ENCODE results near the gene COBL.

COBL gene

DNA sequence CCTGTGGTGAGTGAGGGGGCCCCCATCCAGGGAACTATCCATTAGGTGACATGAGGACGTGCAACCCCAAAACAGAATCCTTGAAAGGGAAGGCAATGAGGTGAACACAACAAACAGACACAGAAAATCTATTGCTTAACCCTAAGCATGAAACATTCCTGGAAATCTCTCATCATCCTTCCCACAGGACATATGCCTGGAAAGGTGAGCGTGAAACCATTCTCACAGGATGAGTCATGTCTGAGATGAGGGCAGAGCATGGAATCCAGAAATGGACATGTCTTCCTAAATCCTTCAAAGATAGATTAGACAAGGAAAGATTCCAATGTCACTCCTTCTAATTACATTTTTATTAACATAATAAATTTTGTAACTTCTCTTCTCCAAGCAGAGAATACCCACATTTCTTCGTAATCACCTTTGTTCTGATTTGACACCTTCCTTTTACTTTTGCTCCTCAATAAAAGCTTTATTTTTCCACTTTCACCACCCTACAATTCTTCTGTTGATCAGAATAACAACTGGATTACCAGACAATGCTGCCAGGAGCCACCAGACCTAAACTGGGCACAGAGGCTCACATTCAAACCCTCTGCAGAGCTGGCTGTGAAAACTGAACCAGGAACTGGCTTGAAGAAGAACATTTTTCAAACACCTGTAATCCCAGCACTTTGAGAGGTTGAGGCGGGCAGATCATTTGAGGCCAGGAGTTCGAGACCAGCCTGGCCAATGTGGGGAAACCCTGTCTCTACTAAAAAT is 67.2 kb downstream of the COBL start:
- TF ChIP-seq, protein P1, sequence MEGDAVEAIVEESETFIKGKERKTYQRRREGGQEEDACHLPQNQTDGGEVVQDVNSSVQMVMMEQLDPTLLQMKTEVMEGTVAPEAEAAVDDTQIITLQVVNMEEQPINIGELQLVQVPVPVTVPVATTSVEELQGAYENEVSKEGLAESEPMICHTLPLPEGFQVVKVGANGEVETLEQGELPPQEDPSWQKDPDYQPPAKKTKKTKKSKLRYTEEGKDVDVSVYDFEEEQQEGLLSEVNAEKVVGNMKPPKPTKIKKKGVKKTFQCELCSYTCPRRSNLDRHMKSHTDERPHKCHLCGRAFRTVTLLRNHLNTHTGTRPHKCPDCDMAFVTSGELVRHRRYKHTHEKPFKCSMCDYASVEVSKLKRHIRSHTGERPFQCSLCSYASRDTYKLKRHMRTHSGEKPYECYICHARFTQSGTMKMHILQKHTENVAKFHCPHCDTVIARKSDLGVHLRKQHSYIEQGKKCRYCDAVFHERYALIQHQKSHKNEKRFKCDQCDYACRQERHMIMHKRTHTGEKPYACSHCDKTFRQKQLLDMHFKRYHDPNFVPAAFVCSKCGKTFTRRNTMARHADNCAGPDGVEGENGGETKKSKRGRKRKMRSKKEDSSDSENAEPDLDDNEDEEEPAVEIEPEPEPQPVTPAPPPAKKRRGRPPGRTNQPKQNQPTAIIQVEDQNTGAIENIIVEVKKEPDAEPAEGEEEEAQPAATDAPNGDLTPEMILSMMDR (conservative IDR thresholded peaks at IDR 0.05; ENCODE audit: low read length) = no peak
- H3K4me3 ChIP-seq (ENCODE audit: low read length) = no peak overlapping the region
- no peak for DNase-seq (ENCODE audit: low read depth)

DNA sequence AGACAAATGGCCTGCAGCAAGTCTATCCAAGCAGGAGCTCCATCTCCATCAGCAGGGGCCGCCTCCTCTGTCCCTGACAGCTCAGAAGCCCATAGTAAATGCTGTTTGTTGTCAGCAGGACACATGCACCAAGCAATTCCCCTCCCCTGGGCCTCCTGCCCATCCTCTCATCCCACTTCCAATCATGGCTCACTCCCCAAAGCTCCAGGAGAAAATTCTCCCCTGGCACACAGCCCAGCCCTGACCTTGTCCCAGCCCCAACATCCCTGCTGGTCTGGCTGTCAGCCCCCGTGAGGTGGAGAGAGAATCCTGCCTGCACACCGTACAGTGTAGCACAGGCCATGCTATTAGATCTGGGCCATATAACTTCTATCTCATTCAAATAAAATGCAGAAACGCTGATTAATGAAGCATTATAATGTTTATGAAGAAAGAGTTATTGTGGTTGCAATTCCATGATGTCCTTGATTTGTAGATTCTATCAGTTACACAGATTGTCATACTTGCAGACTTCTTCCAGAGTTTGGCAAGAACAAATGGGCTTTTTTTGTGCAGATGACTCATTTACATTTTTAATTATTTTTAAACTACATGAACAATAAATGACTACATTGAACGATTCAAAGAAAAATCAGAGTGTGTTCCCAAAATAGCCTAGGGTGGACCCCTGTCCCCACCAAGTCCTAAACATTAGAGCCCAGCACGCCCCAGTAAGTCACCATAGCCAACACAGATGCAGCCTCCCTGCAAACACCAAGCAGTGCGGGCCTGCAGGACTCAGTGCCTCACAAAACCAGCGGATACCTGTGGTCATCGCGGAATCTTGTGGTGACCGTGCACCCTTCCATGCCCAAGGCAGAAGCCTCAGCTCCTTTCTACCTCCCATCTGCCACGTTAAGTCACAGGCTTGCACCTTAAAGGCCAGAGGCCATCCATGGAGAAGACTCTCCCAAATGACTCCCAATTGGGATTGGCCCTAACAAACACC is 70.1 kb downstream of the COBL start:
- TF ChIP-seq, protein P1 (conservative IDR thresholded peaks at IDR 0.05; ENCODE audit: low read length) = no peak

DNA sequence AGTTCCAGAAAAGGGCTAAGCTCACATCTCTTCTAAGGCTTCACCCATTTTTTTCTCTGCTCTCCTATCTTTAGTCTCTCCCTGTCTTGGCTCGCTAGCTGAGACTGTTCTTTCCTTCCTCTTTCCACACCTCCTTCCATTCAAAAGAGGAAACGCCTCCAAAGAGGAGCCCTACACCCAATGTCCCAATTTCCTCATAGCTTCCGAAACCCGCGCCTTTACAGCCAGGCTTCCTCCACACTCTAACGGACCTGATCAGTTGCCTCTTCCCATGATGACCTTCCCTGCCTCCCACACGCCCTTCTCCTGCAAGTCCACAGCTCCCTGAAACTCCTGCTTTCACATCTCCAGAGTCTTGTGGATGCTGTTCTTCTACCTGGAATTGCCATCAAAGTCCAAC is 71.7 kb downstream of the COBL start:
- DNase-seq (ENCODE audit: low read depth) = no peak
- no peak overlapping the region for H3K4me3 ChIP-seq (ENCODE audit: low read length)
- TF ChIP-seq, protein P1 (conservative IDR thresholded peaks at IDR 0.05; ENCODE audit: low read length) = no peak

More for the DNA sequence above, 70.1 kb downstream of the COBL start:
- no peak overlapping the region for H3K4me3 ChIP-seq (ENCODE audit: low read length)
- no peak for DNase-seq (ENCODE audit: low read depth)

DNA sequence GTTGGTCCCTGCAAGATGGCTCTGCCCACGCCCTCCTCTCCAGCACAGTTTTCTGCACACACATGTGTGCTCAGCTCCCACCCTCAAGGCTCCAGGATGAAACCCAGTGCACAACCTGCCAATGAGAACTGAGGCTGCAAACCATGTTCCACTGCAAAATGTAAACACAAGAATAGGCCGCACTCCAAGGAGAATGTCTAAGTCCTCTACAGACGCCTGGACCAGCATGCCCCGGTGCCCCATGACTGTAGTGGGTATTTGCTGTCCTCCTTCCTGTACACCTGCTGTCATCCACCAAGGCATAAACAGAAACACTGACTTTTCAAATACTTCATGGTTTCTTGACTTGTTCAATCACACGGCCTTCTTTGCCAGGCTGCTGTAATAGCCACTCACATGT is 72.6 kb downstream of the COBL start:
- no peak overlapping the region for H3K4me3 ChIP-seq (ENCODE audit: low read length)
- TF ChIP-seq, protein P1 (conservative IDR thresholded peaks at IDR 0.05; ENCODE audit: low read length) = no peak
- no peak for DNase-seq (ENCODE audit: low read depth)

DNA sequence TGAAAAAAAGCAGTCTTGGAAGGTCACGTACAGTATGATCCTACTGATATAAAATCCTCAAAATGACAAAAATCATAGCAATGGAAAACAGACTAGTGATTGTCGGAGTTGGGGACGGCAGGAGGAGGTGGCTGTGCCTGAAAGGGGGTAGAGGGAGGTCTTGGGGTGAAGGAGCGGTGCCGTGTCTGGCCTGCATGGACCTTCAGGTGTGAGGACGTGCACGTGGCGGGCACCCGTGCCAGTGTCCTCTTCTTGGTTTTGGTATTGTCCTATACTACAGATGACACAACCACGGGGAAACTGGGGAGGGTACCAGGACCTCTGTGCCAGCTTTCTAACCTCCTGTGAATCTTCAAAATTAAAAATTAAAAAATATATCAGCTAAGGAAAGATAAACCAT is 73.0 kb downstream of the COBL start:
- H3K4me3 ChIP-seq (ENCODE audit: low read length) = no peak overlapping the region
- TF ChIP-seq, protein P1 (conservative IDR thresholded peaks at IDR 0.05; ENCODE audit: low read length) = no peak
- DNase-seq (ENCODE audit: low read depth) = no peak

DNA sequence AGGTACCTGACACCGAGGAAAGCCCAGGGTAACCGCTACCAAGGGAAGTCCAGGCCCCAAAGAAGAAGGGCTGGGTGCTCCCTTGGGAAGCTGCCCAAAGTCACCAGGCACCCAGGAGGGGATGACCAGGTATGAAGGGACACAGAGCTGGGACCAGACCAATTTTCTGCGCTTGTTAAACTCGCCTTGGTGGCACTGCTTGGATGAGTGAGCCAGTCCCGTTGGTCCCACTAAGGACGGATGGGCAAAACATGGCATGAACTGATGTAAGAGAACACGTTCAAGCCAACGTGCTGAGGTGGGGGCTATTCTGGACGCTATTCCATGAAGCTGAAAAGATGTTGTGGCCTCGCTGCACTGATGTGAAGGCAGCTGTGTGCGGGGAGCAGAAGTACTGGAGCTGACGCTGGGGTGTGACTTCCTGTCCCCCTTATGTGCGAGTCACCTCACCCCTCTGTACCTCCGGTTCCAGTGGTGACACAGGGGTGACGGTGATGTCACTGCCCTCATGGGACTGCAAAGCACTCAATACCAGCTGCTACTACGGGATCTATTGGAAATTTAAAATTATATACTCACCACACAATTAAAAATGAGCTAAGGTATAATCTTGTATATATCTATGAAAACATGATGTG is 73.6 kb downstream of the COBL start:
- TF ChIP-seq, protein P1 (conservative IDR thresholded peaks at IDR 0.05; ENCODE audit: low read length) = no peak
- DNase-seq (ENCODE audit: low read depth) = no peak

More for the DNA sequence above, 73.6 kb downstream of the COBL start:
- no peak overlapping the region for H3K4me3 ChIP-seq (ENCODE audit: low read length)
